Heart left ventricle (tissue), 13 donors: ENCODE data around the gene LYRM1.

ENCODE experiments used
- CTCF ChIP-seq, 12 donors: fragments of 200-600 bp; sonication (generic) in 4 of 12; IDR thresholded peaks; one replicate each; pipeline versions ENCODE4 v1.5.0 to v1.8.0; 2018 to 2022; ENCODE audit warnings: antibody characterized with exemption in 12 of 12, mild to moderate bottlenecking in 5 of 12
- POLR2A ChIP-seq, 2 donors: fragments of 450-650 bp; IDR thresholded peaks; one replicate each; pipeline ENCODE4 v1.6.1; 2017; ENCODE audit warnings: antibody characterized with exemption in 2 of 2, mild to moderate bottlenecking in 2 of 2, moderate library complexity in 2 of 2
- donor health status: ischemic (EF 13 %, LVEDD 7.1; RV severe dilation, severe dysfunction).
- donor health status: DM: no; HTN: yes; CAD: no.
- donor health status: DM: no; HTN: no; CAD: no.
- donor health status: ischemic (EF 25% LVEDD 6.9; RV normal size, moderate dysfunction).
- donor health status: ischemic (EF 25% LVEDD 5.7; RV mildly dilated, moderate dysfunction).
- donor health status: ischemic (EF 35%, LVEDD 5.7; RV mildly dilated, moderate dysfunction).
- donor health status: nonischemic (EF 11% LVEDD 7.7; RV severe dilation, severe dysfunction).
- donor health status: DM: yes; HTN: yes; CAD: no.
- donor health status: PGD.
- donor health status: ischemic (EF 29% LVEDD 5.4; RV normal size, mild dysfunction).
- donor health status: nonischemic (EF 23%, LVEDD 6.1; RV moderate dilation, normal function).

- TF ChIP-seq CTCF (IDR thresholded peaks at IDR 0.05) (no peak), POLR2A (IDR thresholded peaks at IDR 0.05) (no peak)
Observed at GRCh38 chr16:20904507-20905081, 4.0 kb downstream of the LYRM1 start.
